Hematopoietic multipotent progenitor cell treated with erythropoietin and hydrocortisone succinate and interleukin-3 and kit ligand, for 4 days (in vitro differentiated cells): Measurements from ENCODE around the gene ARMC6.

Experiments
- DNase-seq: peaks from one replicate; pipeline ENCODE4 v3.0.0-alpha.2; 2015

Gene ARMC6

GRCh38 chr19:19056636-19057275 lies 23.4 kb downstream of the ARMC6 start:
- no peak for DNase-seq

- DNase-seq: no peak
These were observed 23.9 kb downstream of the ARMC6 start for GRCh38 chr19:19057317-19057716.

DNA sequence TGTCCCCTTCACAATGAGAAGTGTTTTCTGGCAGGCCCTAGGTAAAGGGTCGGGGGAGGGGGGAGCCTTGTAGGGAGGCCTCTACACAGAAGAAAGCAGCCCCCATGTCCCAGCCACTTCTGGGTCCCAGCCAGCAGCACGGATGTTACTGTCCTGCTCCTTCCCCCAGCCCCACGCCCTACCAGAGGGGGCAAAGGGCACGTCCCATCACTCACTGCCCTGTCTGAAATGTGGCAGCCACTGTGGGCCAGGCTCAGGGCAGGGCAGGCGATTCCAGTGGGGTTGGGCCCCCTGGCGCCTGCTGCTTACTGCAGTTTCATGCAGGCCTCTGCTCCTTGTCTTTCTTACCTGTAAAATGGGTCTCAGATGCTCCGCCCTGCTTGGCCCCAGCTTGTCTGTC lies 24.3 kb downstream of the ARMC6 start:
- DNase-seq: no peak

- DNase-seq: no peak
These were observed 25.8 kb downstream of the ARMC6 start for GRCh38 chr19:19059018-19059836.

DNA sequence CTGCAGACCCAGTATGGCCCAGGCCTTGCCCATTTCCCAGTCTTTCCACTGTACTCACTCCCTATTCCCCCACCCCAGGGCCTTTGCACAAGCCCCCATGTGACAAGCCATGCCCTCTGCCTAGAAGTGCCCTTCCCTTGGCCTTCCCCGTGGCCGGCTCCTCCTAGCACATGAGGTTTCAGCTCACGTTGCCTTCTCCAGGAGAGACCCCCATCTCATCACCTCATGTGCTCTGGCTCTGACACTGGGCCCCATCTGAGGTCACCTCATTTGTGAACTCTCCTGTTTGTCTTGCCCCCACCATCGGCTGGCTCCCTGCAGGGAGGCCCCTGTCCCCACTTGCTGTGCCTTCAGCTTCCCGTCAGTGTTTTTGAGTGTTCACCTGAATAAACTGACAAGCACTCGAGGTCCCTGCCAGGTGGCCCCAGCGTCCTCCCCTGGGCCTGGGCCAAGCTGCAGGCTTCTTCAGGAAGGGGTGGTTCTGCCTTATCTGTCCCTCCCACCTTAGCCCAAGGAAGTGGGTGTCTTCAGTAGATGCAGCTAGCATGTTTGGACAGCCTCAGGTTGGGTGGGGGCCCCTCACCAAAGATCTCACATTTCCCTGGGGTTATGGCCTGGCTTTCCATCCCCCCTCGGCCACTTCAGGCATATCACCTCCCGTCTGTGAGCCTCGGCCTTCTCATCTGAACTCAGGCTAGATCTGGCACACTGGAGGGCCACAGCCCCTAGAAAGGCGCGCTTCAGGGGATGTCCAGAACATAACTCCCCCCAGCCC lies 26.6 kb downstream of the ARMC6 start:
- peak; percentile 94 for DNase-seq

GRCh38 chr19:19061506-19061905 lies 28.1 kb downstream of the ARMC6 start:
- DNase-seq: peak; percentile 63

- DNase-seq: peak; percentile 52
These were observed 29.2 kb downstream of the ARMC6 start for GRCh38 chr19:19062454-19063182.

DNA sequence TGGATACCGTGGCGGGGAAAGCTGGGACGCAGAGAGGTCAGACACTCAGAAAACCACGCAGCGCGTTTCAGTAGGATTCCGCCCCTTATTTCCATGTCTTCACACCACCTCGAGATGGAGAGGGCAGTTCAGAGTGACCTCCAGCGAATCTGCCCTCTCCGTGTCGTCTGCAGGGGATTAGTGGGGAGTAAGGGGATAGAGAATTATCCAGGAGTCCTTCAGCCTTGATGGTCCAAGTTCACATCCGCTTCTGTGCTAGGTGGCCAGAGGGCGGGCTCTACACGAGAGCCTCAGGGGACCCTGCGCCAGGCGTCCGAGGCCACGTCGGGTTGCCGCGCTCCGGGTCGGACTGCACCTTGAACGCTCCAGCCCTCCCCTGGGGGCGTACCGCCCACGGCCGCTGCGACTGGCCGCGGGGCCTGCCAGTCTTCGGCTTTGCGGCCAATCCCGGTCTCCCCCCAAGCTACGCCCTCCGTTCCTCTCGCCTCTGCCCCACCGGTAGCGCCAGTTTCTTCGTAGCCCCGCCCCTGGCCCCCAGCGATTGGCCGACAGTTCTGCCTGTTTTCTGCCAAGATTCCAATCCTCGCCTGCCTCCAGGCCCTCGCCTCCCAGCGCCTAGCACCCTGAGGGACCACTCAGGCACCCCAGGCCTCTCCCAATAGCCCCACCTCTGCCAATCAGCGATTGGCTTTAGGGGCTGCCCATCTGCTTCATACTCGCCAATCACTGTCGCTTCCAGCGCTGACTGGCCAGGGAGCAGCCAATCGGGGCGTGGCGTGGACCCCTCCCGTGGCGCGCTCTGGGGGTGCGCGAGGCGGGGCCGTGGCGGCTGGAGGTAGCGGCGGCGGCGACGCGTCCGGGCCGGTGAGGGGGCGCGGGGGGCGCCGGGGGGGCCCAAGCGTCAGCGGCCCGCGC lies 30.0 kb downstream of the ARMC6 start, which contains the start of gene SLC25A42:
Gene SLC25A42 (plus strand): TSS at position 812 of the 915 bp plus-strand sequence. CDS start 32,131 bp downstream, outside the sequence.
- peak; percentile 100 for DNase-seq

DNA sequence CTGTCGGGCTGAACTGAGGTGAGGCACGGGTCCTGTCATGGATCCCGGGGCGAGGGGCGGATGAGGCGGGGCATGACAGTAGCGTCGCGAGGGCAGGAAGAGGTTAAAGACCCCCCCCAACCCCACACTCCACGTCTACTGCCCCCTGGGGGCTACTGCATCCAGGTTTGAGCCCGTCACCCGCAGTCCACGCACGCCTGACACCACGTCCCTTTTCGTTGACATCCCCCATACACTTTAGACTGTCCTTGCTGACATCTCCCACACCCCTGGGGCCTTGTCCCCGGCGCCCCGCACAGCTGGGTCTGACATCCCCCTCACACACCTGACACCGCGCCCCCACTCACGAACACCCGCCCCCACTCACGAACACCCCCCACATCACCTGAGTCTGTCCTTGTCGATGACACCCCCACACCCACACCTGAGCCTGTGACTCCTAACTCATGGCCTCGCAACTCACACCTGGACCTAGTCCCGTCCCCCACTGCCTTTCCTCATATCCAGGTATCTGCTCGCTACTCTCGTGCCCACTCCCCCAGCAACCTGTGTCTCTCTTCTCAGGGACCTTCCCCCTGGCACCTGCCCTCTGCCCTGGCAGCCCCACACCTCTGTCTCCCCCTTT lies 30.8 kb downstream of the ARMC6 start:
- DNase-seq: no peak

GRCh38 chr19:19064811-19065745 lies 31.7 kb downstream of the ARMC6 start:
- DNase-seq: peak; percentile 42

- no peak for DNase-seq
These were observed 34.1 kb downstream of the ARMC6 start for GRCh38 chr19:19067276-19068072.

GRCh38 chr19:19068659-19069654 lies 35.6 kb downstream of the ARMC6 start:
- no peak for DNase-seq

DNA sequence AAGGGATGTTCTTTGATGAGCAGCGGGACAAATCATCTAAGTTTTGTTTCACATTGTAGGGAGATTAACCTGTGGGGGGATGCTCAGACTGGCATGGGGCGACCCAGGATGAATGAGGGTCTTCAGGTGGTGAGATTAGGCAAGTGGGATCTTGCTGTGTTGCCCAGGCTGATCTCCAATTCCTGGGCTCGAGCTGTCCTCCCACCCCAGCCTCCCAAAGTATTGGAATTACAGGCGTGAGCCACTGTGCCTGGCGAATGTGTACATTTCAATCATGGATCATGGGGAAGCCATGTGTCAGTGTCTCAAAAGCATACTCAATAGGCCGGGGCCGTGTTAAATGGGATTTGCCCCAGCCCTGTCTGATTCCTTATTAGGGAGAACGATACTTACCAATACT lies 38.5 kb downstream of the ARMC6 start:
- DNase-seq: no peak

DNA sequence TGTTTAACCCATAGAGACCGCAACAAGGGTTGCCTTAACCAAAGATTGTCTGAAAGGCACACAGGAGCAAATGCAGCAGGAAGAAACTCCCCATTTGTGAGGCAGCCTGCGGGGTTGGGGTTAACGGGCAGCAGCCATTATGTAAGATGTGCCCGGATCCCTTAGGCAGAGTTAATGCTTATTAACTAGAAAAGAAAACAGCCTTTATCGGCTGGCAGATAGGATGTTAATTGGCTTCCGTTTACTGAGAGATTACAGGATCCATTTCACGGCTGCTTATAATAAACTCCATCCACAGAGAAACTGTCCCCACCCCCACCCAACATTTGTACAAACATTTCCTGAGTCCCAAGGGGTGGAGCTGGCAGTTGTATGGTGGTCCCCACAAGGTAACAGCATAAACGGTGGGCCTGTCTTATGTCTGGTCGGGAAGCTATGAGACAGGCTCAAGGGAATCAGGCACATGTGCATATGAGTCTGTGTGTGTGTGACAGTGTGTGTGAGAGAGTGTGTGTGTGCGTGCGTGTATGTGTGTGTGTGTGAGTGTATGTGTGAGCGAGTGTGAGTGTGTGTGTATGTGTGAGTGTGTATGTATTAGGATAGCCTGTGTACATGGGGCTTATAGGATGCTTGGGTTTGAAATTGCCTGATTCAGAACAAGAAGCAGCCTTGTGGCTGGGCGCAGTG lies 40.9 kb downstream of the ARMC6 start:
- DNase-seq: no peak

DNA sequence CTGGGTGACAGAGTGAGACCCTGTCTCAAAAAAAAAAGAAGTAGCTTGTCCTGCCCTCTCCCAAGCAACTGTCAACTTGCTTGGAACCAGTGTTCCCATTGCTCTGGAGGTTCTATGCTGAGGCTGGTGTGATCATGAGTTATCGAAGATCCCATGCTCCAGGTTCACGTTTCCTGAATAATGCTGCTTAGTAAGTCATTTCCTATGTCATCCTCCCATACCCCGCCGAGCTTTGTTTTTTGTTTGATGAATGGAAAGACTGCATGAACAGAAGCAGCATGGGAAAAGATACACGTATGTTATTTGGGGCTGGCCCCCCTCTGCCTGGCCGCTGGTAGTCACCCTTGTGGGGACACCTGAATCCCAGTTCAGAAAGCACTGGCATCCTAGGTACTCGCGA lies 41.7 kb downstream of the ARMC6 start:
- DNase-seq: no peak

DNA sequence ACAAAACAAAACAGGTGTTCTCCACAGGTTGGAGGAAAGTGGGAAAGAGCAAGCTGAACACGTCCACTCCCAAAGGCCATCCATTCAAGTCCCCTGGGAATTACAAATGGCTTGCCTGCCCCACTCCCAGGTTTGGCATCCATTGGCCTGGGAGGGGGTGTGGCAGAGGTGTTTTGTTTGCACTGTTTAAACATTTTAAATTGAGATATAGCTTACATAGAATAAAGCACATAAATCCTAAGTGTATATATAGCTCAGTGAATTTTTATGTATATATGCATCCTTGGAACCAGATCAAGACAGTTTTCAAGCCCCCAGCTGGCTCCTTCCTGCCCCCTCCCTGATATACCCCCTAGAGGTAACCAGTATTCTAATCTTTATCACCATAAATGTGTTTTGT lies 43.1 kb downstream of the ARMC6 start:
- no peak for DNase-seq

GRCh38 chr19:19077103-19077502 lies 43.7 kb downstream of the ARMC6 start:
- DNase-seq: no peak
